BE2C (cell line): ENCODE measurements around the gene PRDM4.

Experiments used
- DNase-seq: peaks from one replicate; pipeline ENCODE4 v3.0.0-alpha.2; 2020
- H3K27me3 ChIP-seq: fragments of 250-450 bp; sonication (Bioruptor Pico); 2 replicates; pipeline ENCODE4 v1.5.1; 2020; ENCODE audit warnings: mild to moderate bottlenecking
- H3K36me3 ChIP-seq: fragments of 250-450 bp; sonication (Bioruptor Pico); 2 replicates; pipeline ENCODE4 v1.5.1; 2020; ENCODE audit warnings: mild to moderate bottlenecking
- H3K4me1 ChIP-seq: fragments of 250-450 bp; sonication (Bioruptor Pico); 2 replicates; pipeline ENCODE4 v1.5.1; 2020
- H3K4me3 ChIP-seq: 2 replicates; pipeline ENCODE4 v1.5.1; 2011; ENCODE audit warnings: low read depth, low read length
- H3K9me3 ChIP-seq: fragments of 250-450 bp; sonication (Bioruptor Pico); 2 replicates; pipeline ENCODE4 v1.5.1; 2020
- CTCF ChIP-seq: IDR thresholded peaks from 2 replicates; pipeline ENCODE4 v1.5.1; 2012; ENCODE audit warnings: mild to moderate bottlenecking, low read depth, low read length

Gene PRDM4

GRCh38 chr12:107775093-107775721 is 14.3 kb upstream of the PRDM4 start:
- H3K4me3 ChIP-seq, result no peak overlapping the region

GRCh38 chr12:107774349-107775029 is 13.6 kb upstream of the PRDM4 start, which contains the start of gene ASCL4:
TSS of gene ASCL4 (plus strand) at chr12:107774704. CDS start at chr12:107775219, 515 bp downstream.
- H3K9me3 ChIP-seq, result no peaks in the 10 kb centered on the region; the same call in 1 of the 2 replicates
- no peaks in the 10 kb centered on the region for H3K4me1 ChIP-seq
- no peaks in the 10 kb centered on the region for H3K36me3 ChIP-seq
- peaks cover 70% of the 10 kb centered on the region for H3K27me3 ChIP-seq
- TF ChIP-seq CTCF, result no peak
- H3K4me3 ChIP-seq, result no peak within 1 kb of the TSS
- no peak for DNase-seq

More at GRCh38 chr12:107775093-107775721, 14.3 kb upstream of the PRDM4 start:
- Histone ChIP-seq H3K36me3 (no peaks in the 10 kb centered on the region), H3K4me1 (no peaks in the 10 kb centered on the region), H3K9me3 (no peaks in the 10 kb centered on the region; the same call in 1 of the 2 replicates), H3K27me3 (peaks cover 72% of the 10 kb centered on the region)
- TF ChIP-seq CTCF, result no peak
- peak; percentile 15 for DNase-seq

GRCh38 chr12:107767466-107767865 is 6.5 kb upstream of the PRDM4 start:
- no peak for TF ChIP-seq CTCF
- peaks cover 17% of the 10 kb centered on the region for H3K27me3 ChIP-seq
- no peaks in the 10 kb centered on the region for H3K9me3 ChIP-seq
- H3K4me3 ChIP-seq, result no peak overlapping the region
- H3K4me1 ChIP-seq, result no peaks in the 10 kb centered on the region
- no peaks in the 10 kb centered on the region for H3K36me3 ChIP-seq
- no peak for DNase-seq

- Histone ChIP-seq H3K27me3 (peaks cover 9% of the 10 kb centered on the region), H3K4me1 (no peaks in the 10 kb centered on the region), H3K4me3 (no peak overlapping the region), H3K9me3 (no peaks in the 10 kb centered on the region), H3K36me3 (no peaks in the 10 kb centered on the region)
- no peak for TF ChIP-seq CTCF
- no peak for DNase-seq
Observed at GRCh38 chr12:107765316-107765715, 4.4 kb upstream of the PRDM4 start.

GRCh38 chr12:107764626-107765025 is 3.7 kb upstream of the PRDM4 start:
- Histone ChIP-seq H3K4me3 (no peak overlapping the region), H3K9me3 (no peaks in the 10 kb centered on the region)

More at GRCh38 chr12:107764626-107765025, 3.7 kb upstream of the PRDM4 start:
- no peak for TF ChIP-seq CTCF
- no peak for DNase-seq
- Histone ChIP-seq H3K27me3 (peaks cover 9% of the 10 kb centered on the region), H3K4me1 (no peaks in the 10 kb centered on the region; the same call in 1 of the 2 replicates), H3K36me3 (no peaks in the 10 kb centered on the region)
